B cell (primary cell): Measurements from ENCODE around the gene POLR3K. TPM values are rescaled to one million over a fixed set of nuclear protein-coding genes. Genes with fewer than 3 reads are reported as not detected.

Experiments
- ATAC-seq: fragments of 200-7000 bp; cut with Tn5 transposase; one replicate; pipeline ENCODE4 v1.10.0; 2021; ENCODE audit warnings: low read depth, mild to moderate bottlenecking, moderate number of reproducible peaks, moderate library complexity
- CTCF ChIA-PET: fragments of 350-600 bp; sonication (Branson Sonifier 250); formaldehyde crosslinking; loops from one replicate; lab custom pipeline; 2021; ENCODE audit warnings: antibody characterized with exemption, inconsistent platforms; lab: Charles Lee
- POLR2A ChIA-PET: fragments of 350-600 bp; sonication (Branson Sonifier 250); formaldehyde crosslinking; loops from one replicate; lab custom pipeline; 2021; ENCODE audit warnings: antibody characterized with exemption; lab: Charles Lee
- DNase-seq: peaks from one replicate; pipeline ENCODE4 v3.0.0; 2013
- H2AFZ ChIP-seq: 2 replicates; pipeline ENCODE4 v1.6.1; 2012; ENCODE audit warnings: mild to moderate bottlenecking, low read depth, low read length; ENCODE audit not compliant: insufficient read depth, poor library complexity, severe bottlenecking
- H3K27ac ChIP-seq, 2 donors: 1 replicate in 1 of 2; 2 replicates in 1 of 2; pipeline ENCODE4 v1.5.1; 2012 to 2013; ENCODE audit warnings: low read length in 2 of 2, mild to moderate bottlenecking in 2 of 2, moderate library complexity in 1 of 2
- H3K27me3 ChIP-seq, 4 experiments: fragments of 200-600 bp in 1 of 4; sonication (generic) in 1 of 4; replicated peaks in 1 of 4; 1 replicate in 2 of 4; 2 replicates in 2 of 4; pipeline versions ENCODE4 v1.6.1 to v1.7.0; 2013 to 2016; ENCODE audit warnings: low read length in 3 of 4, mild to moderate bottlenecking in 2 of 4, mixed read lengths in 1 of 4, moderate library complexity in 1 of 4; ENCODE audit not compliant: insufficient read depth in 4 of 4, control insufficient read depth in 3 of 4; ENCODE audit errors: control extremely low read depth in 1 of 4
- H3K36me3 ChIP-seq, 2 experiments: replicated peaks in 1 of 2; 1 replicate in 1 of 2; 2 replicates in 1 of 2; pipeline versions ENCODE4 v1.6.1 to v1.7.1; 2013; ENCODE audit warnings: low read length in 1 of 2; ENCODE audit not compliant: insufficient read depth in 2 of 2, control insufficient read depth in 1 of 2; ENCODE audit errors: control extremely low read depth in 1 of 2, extremely low read depth in 1 of 2
- H3K4me1 ChIP-seq, 2 donors: fragments of 200-600 bp in 1 of 2; sonication (generic) in 1 of 2; 1 replicate in 1 of 2; 2 replicates in 1 of 2; pipeline versions ENCODE4 v1.5.1 to v1.6.1; 2013 to 2017; ENCODE audit warnings: low read length in 2 of 2; ENCODE audit not compliant: control insufficient read depth in 2 of 2, insufficient read depth in 2 of 2
- H3K4me2 ChIP-seq: replicated peaks from 2 replicates; pipeline ENCODE3; 2012; ENCODE audit warnings: mild to moderate bottlenecking, low read depth, low read length; ENCODE audit not compliant: poor library complexity, severe bottlenecking
- H3K4me3 ChIP-seq, 5 experiments: fragments of 200-600 bp in 1 of 5; sonication (generic) in 1 of 5; 1 replicate in 3 of 5; 2 replicates in 2 of 5; pipeline versions ENCODE4 v1.5.1 to v1.7.0; 2011 to 2016; ENCODE audit warnings: low read length in 4 of 5, mild to moderate bottlenecking in 4 of 5, low read depth in 2 of 5, control low read depth in 1 of 5, moderate library complexity in 1 of 5; ENCODE audit not compliant: insufficient read depth in 1 of 5; ENCODE audit errors: control extremely low read depth in 1 of 5, extremely low read depth in 1 of 5
- H3K79me2 ChIP-seq: fragments of 200-600 bp; sonication (generic); one replicate; pipeline ENCODE4 v1.6.0; 2016; ENCODE audit warnings: low read length; ENCODE audit not compliant: control insufficient read depth, insufficient read depth
- H3K9ac ChIP-seq: fragments of 200-600 bp; sonication (generic); 2 replicates; pipeline ENCODE4 v1.6.1; 2017; ENCODE audit warnings: mild to moderate bottlenecking, low read length, moderate library complexity
- H3K9me3 ChIP-seq, 3 donors: one replicate each; pipeline versions ENCODE4 v1.6.1 to v1.7.1; 2013; ENCODE audit warnings: low read length in 2 of 3; ENCODE audit not compliant: control insufficient read depth in 2 of 3, insufficient read depth in 1 of 3; ENCODE audit errors: control extremely low read depth in 1 of 3
- H4K20me1 ChIP-seq: 2 replicates; pipeline ENCODE4 v1.6.0; 2012; ENCODE audit warnings: mild to moderate bottlenecking, low read length; ENCODE audit not compliant: insufficient read depth, control insufficient read depth, poor library complexity, severe bottlenecking
- H3K27ac Mint-ChIP-seq: one replicate; pipeline ENCODE4 v1.8.0; 2021; ENCODE audit warnings: mixed read lengths
- H3K27me3 Mint-ChIP-seq: one replicate; pipeline ENCODE4 v1.8.0; 2021; ENCODE audit warnings: mixed read lengths
- H3K4me1 Mint-ChIP-seq: one replicate; pipeline ENCODE4 v1.8.0; 2021; ENCODE audit warnings: mixed read lengths
- H3K4me3 Mint-ChIP-seq: one replicate; pipeline ENCODE4 v1.8.0; 2021; ENCODE audit warnings: mixed read lengths
- H3K9me3 Mint-ChIP-seq: one replicate; pipeline ENCODE4 v1.8.0; 2022; ENCODE audit warnings: mixed read lengths; ENCODE audit not compliant: insufficient read depth
- CTCF ChIP-seq: fragments of 200-600 bp; IDR thresholded peaks from one replicate; pipeline ENCODE4 v1.8.0; 2022; ENCODE audit warnings: antibody characterized with exemption, mild to moderate bottlenecking
- EZH2 ChIP-seq: IDR thresholded peaks from 2 replicates; pipeline ENCODE4 v1.6.1; 2012; ENCODE audit warnings: borderline replicate concordance, low read depth, mild to moderate bottlenecking, moderate library complexity, low read length; ENCODE audit not compliant: insufficient read depth, poor library complexity, severe bottlenecking
- WGBS: methylation state at CpG from one replicate; pipeline ENCODE4 v1.1.5; 2013; ENCODE audit warnings: missing lambda C conversion rate; ENCODE audit not compliant: insufficient coverage; 5-methylcytosine and 5-hydroxymethylcytosine counted together
- intact Hi-C: fragments of 100-400 bp; cut with micrococcal nuclease; formaldehyde crosslinking; loops from one replicate; pipeline ENCODE4 v1.10.0; 2022
- polyA plus RNA-seq: library from polyadenylated mRNA; depleted of rRNA; stranded (reverse); fragments of >200 nt; gene quantifications from 2 replicates; pipeline ENCODE4 v1.2.3, GENCODE V29; 2012
- total RNA-seq, 2 donors: library from RNA; stranded (reverse); fragments of 120-200 nt in 1 of 2; gene quantifications; 1 replicate in 1 of 2; 2 replicates in 1 of 2; pipeline versions ENCODE4 v1.2.3 to v1.2.4, GENCODE V29; 2013 to 2022

The POLR3K gene
- total and polyA plus RNA-seq, 2 donors (not counting 1 experiment from before 2014, with no cell fraction given): 26.3 to 34.9 TPM

- peaks cover 12% of the 10 kb centered on the region for H3K4me1 Mint-ChIP-seq
- Histone ChIP-seq H3K27me3 (peaks cover 0 to 44% (median 19%) of the 10 kb centered on the region in 4 experiments), H4K20me1 (no peaks in the 10 kb centered on the region), H3K27ac (no peak overlapping the region), H3K4me1 (peaks cover 17 to 22% of the 10 kb centered on the region in 2 donors), H3K36me3 (no peaks in the 10 kb centered on the region), H3K79me2 (peaks cover under 1% of the 10 kb centered on the region), H3K9ac (no peak overlapping the region), H2AFZ (no peak overlapping the region), H3K9me3 (no peaks in the 10 kb centered on the region), H3K4me3 (no peak overlapping the region), H3K4me2 (peak overlapping the region; percentile 67)
- no peak for ATAC-seq
- no peak for DNase-seq
- 20% methylated on average over 52 of the region's 57 CpGs for WGBS
- ChIA-PET CTCF (interaction anchor here (1.2 to 14.6 kb wide), 3 partner anchors 13 to 35 kb away, joined by 4 to 401 read pairs (median 5); no protein-coding TSS in a partner anchor), POLR2A (interaction anchor here (1.2 kb wide), 1 partner anchor 26 kb away, joined by 3 read pairs; no protein-coding TSS in a partner anchor)
- TF ChIP-seq EZH2 (no peak), CTCF (no peak)
- intact Hi-C loops: no loop called here
- peak overlapping the region; percentile 53 for H3K4me3 Mint-ChIP-seq
- H3K9me3 Mint-ChIP-seq: no peaks in the 10 kb centered on the region
- peaks cover 23% of the 10 kb centered on the region for H3K27me3 Mint-ChIP-seq
- H3K27ac Mint-ChIP-seq: no peak overlapping the region
These were observed 18.4 kb upstream of the POLR3K start for GRCh38 chr16:71540-72401.

- ATAC-seq (no peak), DNase-seq (no peak)
- 84% methylated on average over 5 of the region's 5 CpGs for WGBS
- H3K4me1 ChIP-seq: peaks cover 12 to 16% of the 10 kb centered on the region in 2 donors
- H4K20me1 ChIP-seq: no peaks in the 10 kb centered on the region
- no peak overlapping the region for H2AFZ ChIP-seq
- no peaks in the 10 kb centered on the region for H3K9me3 ChIP-seq
- peaks cover 0 to 50% (median 21%) of the 10 kb centered on the region in 4 experiments for H3K27me3 ChIP-seq
- H3K36me3 ChIP-seq: no peaks in the 10 kb centered on the region
- ChIA-PET POLR2A (no interaction called here), CTCF (interaction anchor here (1.2 to 14.6 kb wide), 2 partner anchors 26 to 36 kb away, joined by 5 to 401 read pairs; no protein-coding TSS in a partner anchor)
- Mint-ChIP-seq H3K9me3 (no peaks in the 10 kb centered on the region), H3K27me3 (peaks cover 23% of the 10 kb centered on the region), H3K4me3 (peak overlapping the region; percentile 53), H3K4me1 (peaks cover 7% of the 10 kb centered on the region), H3K27ac (no peak overlapping the region)
- no peak overlapping the region for H3K27ac ChIP-seq
- intact Hi-C loops: no loop called here
- no peak overlapping the region for H3K4me2 ChIP-seq
- no peak overlapping the region for H3K4me3 ChIP-seq
- H3K79me2 ChIP-seq: no peaks in the 10 kb centered on the region
- TF ChIP-seq CTCF (no peak), EZH2 (no peak)
- no peak overlapping the region for H3K9ac ChIP-seq
These were observed 17.8 kb upstream of the POLR3K start for GRCh38 chr16:71210-71539.
